Caki2 (cell line): ENCODE measurements around the gene RNF135. TPM values are rescaled to one million over a fixed set of nuclear protein-coding genes. Genes with fewer than 3 reads are reported as not detected.
"Not testable (repeated sequence)": the region's sequence is repeated elsewhere in the genome, so short reads cannot be mapped to it uniquely, and the experiment has no call there.

Experiments used
- DNase-seq: peaks from one replicate; pipeline ENCODE4 v3.0.0-alpha.2; 2015; ENCODE audit warnings: low read depth
- in situ Hi-C: cut with HindIII; loops from 2 replicates; pipeline ENCODE4 v1.10.0; 2016; ENCODE audit warnings: low sequenced_read_pairs, low pct_unique_long_range_greater_than_20kb, mixed read lengths
- total RNA-seq: library from RNA; depleted of rRNA; stranded (reverse); fragments of >200 nt; shearing (Covaris generic); gene quantifications from 2 replicates; pipeline ENCODE4 v1.2.3, GENCODE V29; 2014; ENCODE audit warnings: low replicate concordance; rRNA removed

RNF135 gene
- total RNA-seq, 1 experiment from 2014 or later: 37.1 TPM

DNA sequence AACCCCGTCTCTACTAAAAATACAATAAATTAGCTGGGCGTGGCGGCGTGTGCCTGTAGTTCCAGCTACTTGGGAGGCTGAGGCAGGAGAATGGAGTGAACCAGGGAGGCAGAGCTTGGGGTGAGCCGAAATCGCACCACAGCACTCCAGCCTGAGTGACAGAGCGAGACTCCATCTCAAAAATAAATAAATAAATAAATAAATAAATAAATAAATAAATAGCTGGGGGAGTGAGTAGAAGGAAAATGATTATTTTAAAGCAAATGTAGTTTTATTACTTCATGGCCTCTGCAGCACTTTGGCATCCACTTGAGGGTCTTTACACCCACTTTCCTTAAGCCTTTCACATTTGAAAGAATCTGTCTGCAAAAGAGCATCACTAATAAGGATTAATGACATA is 70.0 kb downstream of the RNF135 start:
- in situ Hi-C loops, DNase-seq: not testable (repeated sequence)

DNA sequence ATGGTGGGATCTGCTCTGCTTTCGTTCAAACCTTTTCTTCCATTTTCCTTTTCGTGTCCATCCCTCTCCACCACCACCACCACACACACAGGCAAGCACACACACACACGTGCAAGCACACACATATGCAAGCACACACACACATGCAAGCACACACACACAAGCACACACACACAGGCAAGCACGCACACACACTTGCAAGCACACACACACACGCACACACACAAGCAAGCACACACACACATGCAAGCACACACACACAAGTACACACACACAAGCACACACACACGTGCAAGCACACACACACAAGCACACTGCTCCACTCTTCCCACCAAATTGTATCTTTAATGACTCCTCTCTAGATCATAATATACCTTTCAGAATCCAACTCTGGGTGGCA is 71.5 kb downstream of the RNF135 start:
- DNase-seq, in situ Hi-C loops: not testable (repeated sequence)

DNA sequence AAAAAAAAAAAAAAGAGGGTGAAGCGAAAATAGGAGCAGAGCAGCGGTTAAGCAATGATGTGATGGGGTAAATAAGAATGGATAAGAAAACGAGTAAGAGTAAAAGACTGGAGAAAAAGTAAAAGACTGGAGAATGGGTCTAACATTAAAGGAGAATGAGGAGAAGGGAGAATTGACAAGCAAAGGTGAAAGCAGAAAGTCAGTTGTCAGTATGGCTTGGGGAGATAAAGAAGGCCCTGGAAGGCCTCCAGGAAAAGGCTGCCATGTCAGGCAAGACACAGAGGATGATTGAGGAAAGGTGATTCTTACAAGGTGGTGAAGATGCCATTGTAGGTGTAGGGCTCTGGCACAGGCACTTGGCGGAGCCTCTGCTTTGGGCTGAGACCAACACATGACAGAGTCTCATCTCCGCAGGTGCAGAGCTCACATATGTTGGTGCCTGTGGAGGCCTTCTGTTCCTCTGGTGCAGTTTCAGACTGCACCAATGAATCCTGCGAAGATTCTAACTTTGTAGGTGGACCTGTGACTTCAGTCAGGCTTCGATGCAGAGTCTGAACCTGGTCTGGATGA is 76.1 kb downstream of the RNF135 start:
- in situ Hi-C loops, DNase-seq: not testable (repeated sequence)

DNA sequence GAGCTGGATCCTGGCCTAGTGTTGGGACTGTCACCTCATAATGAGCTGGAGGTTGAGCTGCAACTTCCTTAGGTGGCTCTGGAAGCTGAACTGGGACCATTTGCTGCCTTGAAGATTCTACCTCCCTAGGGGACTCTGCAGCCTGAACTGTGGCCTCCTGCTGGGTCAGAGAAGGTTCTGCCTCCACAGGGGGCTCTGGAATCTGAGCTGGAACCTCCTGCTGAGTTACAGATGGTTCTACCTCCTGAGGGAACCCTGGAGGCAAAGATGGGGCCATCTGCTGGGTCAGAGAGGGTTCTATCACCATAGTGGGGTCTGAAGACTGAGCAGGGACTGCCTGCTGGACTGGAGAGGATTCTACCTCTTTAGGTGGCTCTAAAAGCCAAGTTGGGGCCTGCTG is 77.3 kb downstream of the RNF135 start:
- in situ Hi-C loops: no loop called here

DNA sequence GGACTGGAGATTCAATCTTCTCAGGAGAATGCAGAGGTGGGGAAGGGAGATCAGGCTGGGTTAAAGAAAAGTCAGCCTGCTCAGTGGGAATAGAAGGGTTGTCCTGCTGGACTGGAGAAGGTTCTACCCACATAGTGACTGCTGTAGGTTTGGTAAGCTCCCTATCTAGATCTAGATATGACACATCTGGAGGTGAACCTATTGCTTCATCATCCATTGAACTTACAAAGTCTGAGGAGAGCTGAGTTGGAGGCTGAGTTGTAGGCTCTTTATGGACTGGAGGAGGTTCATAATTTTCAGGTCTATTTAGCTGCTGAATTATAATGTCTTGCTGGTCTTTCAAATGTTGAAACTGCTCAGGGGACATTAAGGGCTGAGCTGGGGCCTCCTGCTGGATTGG is 77.9 kb downstream of the RNF135 start:
- in situ Hi-C loops: no loop called here
- no peak for DNase-seq

More for the DNA sequence above, 77.3 kb downstream of the RNF135 start:
- DNase-seq: no peak

Other genes starting within 250 kb of the RNF135 start
- gene CRLF3, start 146.3 kb upstream of the RNF135 start, total RNA-seq: 21.0 and 22.9 TPM in 2 replicates
- gene ATAD5, start 139.1 kb upstream of the RNF135 start, total RNA-seq: 4.1 and 7.7 TPM in 2 replicates
- 5.3 and 23.9 TPM in 2 replicates for gene TEFM, start 64.8 kb upstream of the RNF135 start, total RNA-seq
- gene ADAP2, start 49.1 kb upstream of the RNF135 start, total RNA-seq: 15.5 and 21.6 TPM in 2 replicates
- gene NF1, start 123.9 kb downstream of the RNF135 start, total RNA-seq: 12.0 and 15.5 TPM in 2 replicates